Effector memory CD4-positive, alpha-beta T cell (primary cell): Measurements from ENCODE around the gene SHISAL2B.

Experiments used
- DNase-seq, 3 donors: peaks; one replicate each; pipeline ENCODE4 v3.0.0-alpha.2; 2020
- H3K27ac ChIP-seq: 2 replicates; pipeline ENCODE4 v1.7.0; 2013; ENCODE audit warnings: mild to moderate bottlenecking, low read length, moderate library complexity; ENCODE audit not compliant: insufficient read depth, poor library complexity, severe bottlenecking
- H3K27me3 ChIP-seq: replicated peaks from 2 replicates; pipeline ENCODE4 v1.7.0; 2013; ENCODE audit warnings: mild to moderate bottlenecking, low read length; ENCODE audit not compliant: insufficient read depth, control insufficient read depth, poor library complexity, severe bottlenecking
- H3K36me3 ChIP-seq: 2 replicates; pipeline ENCODE4 v1.7.0; 2013; ENCODE audit warnings: mild to moderate bottlenecking, low read length, moderate library complexity; ENCODE audit not compliant: control insufficient read depth, insufficient read depth
- H3K4me1 ChIP-seq: 2 replicates; pipeline ENCODE4 v1.7.0; 2013; ENCODE audit warnings: low read length, mild to moderate bottlenecking; ENCODE audit not compliant: control insufficient read depth, insufficient read depth, poor library complexity, severe bottlenecking
- H3K4me3 ChIP-seq: 2 replicates; pipeline ENCODE4 v1.7.0; 2013; ENCODE audit warnings: low read length, low read depth, mild to moderate bottlenecking; ENCODE audit not compliant: insufficient read depth, poor library complexity, severe bottlenecking
- H3K9me3 ChIP-seq: 2 replicates; pipeline ENCODE4 v1.7.0; 2013; ENCODE audit warnings: mild to moderate bottlenecking, low read length, moderate library complexity; ENCODE audit not compliant: control insufficient read depth

SHISAL2B gene

DNA sequence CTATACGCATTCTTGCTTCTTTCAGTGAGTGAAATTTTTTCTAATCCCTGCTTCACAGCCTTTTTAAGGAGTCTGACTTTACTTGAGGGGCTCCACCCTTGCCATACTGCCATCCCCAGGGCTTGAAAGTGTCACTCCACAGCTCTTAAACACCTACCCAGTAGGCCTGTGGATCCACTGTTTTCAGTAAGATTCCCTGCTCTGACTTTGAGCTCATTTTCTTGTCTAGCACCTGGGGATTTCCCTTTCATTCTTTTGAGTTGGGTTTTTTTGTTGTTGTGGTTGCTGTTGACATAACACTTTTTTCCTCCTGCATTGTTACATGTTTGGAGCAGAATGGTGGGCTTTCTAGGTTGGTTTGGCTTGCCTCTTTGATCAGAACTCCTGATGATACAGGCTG, 54.6 kb downstream of the SHISAL2B start:
- Histone ChIP-seq H3K36me3 (peaks cover 2% of the 10 kb centered on the region), H3K4me3 (no peak overlapping the region), H3K9me3 (no peaks in the 10 kb centered on the region), H3K27ac (no peak overlapping the region), H3K27me3 (no peaks in the 10 kb centered on the region), H3K4me1 (no peaks in the 10 kb centered on the region)
- no peak for DNase-seq

DNA sequence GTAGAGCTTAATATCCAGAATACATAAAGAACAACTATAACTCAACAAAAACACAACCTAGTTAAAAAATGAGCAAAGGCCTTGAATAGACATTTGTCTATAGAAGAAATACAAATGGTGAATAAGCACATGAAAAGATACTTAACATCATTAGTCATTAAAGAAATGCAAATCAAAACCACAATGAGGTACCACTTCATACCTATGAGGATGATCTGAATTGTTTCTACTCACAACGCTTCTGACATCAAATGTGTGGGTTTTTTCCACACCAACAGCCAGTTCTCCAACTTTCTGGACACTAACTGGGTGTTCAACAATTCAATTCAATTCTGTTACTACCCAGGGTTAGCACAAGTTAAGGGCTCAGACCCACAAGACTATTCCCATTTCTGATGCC, 56.1 kb downstream of the SHISAL2B start:
- no peak for DNase-seq
- Histone ChIP-seq H3K4me3 (no peak overlapping the region), H3K9me3 (no peaks in the 10 kb centered on the region), H3K36me3 (no peaks in the 10 kb centered on the region), H3K27ac (no peak overlapping the region), H3K27me3 (no peaks in the 10 kb centered on the region), H3K4me1 (no peaks in the 10 kb centered on the region)

- no peaks in the 10 kb centered on the region for H3K27me3 ChIP-seq
- DNase-seq = no peak
- peaks cover 7% of the 10 kb centered on the region for H3K36me3 ChIP-seq
- no peak overlapping the region for H3K27ac ChIP-seq
- H3K4me1 ChIP-seq = no peaks in the 10 kb centered on the region
- H3K4me3 ChIP-seq = no peak overlapping the region
- no peaks in the 10 kb centered on the region for H3K9me3 ChIP-seq
Measured at GRCh38 chr5:64749385-64749784, 59.1 kb downstream of the SHISAL2B start.

GRCh38 chr5:64754066-64754465, 63.8 kb downstream of the SHISAL2B start:
- Histone ChIP-seq H3K9me3 (no peaks in the 10 kb centered on the region), H3K4me3 (no peak overlapping the region), H3K4me1 (no peaks in the 10 kb centered on the region), H3K36me3 (peaks cover 7% of the 10 kb centered on the region), H3K27ac (no peak overlapping the region), H3K27me3 (no peaks in the 10 kb centered on the region)
- DNase-seq = no peak

- H3K4me1 ChIP-seq = no peaks in the 10 kb centered on the region
- H3K27ac ChIP-seq = no peak overlapping the region
- no peaks in the 10 kb centered on the region for H3K27me3 ChIP-seq
- H3K36me3 ChIP-seq = peaks cover 11% of the 10 kb centered on the region
- H3K4me3 ChIP-seq = no peak overlapping the region
- no peaks in the 10 kb centered on the region for H3K9me3 ChIP-seq
- no peak for DNase-seq
Measured at GRCh38 chr5:64758901-64759300, 68.6 kb downstream of the SHISAL2B start.

DNA sequence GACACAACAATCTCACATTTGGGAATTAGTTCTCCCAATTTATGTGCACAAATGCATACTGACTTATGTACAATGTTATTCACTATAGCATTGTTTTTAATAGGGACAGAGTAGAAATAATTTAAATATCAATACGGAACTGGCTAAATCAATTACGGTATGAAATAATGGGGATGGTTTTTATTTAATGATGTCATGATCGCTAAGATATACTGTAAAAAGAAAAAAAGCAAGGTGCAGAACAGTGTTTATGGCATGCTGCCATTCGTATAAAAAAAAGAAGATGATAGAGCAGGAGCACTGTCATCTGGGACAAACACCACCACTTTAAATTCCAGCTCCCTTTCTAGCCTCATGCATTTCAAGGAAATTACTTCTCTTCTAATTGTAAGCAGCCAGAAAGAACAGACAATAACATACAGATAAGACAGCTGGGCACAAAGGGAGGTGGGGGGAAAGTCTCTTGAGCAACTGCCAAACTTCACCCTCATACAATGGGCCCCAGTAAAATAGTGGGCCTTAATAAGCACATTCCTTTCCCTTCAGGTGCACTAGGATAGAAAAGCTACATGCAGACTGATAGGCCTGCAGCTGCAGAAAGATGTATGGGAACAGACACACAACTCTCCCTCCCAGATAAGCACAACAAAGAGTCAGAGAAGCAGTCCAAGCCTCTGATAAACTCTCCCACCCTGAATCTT, 69.8 kb downstream of the SHISAL2B start:
- Histone ChIP-seq H3K9me3 (no peaks in the 10 kb centered on the region), H3K4me3 (no peak overlapping the region), H3K27ac (no peak overlapping the region), H3K36me3 (peaks cover 6% of the 10 kb centered on the region), H3K27me3 (no peaks in the 10 kb centered on the region), H3K4me1 (no peaks in the 10 kb centered on the region)
- DNase-seq = no peak

GRCh38 chr5:64763948-64764503, 73.7 kb downstream of the SHISAL2B start:
- Histone ChIP-seq H3K4me3 (no peak overlapping the region), H3K4me1 (peaks cover 14% of the 10 kb centered on the region), H3K27me3 (no peaks in the 10 kb centered on the region), H3K27ac (no peak overlapping the region), H3K36me3 (peaks cover 6% of the 10 kb centered on the region), H3K9me3 (no peaks in the 10 kb centered on the region)
- DNase-seq = no peak

GRCh38 chr5:64765804-64766504, 75.7 kb downstream of the SHISAL2B start:
- no peak overlapping the region for H3K4me3 ChIP-seq
- no peak overlapping the region for H3K27ac ChIP-seq
- H3K27me3 ChIP-seq = no peaks in the 10 kb centered on the region
- no peak for DNase-seq
- H3K4me1 ChIP-seq = peaks cover 20% of the 10 kb centered on the region
- peaks cover 6% of the 10 kb centered on the region for H3K36me3 ChIP-seq
- H3K9me3 ChIP-seq = no peaks in the 10 kb centered on the region

DNA sequence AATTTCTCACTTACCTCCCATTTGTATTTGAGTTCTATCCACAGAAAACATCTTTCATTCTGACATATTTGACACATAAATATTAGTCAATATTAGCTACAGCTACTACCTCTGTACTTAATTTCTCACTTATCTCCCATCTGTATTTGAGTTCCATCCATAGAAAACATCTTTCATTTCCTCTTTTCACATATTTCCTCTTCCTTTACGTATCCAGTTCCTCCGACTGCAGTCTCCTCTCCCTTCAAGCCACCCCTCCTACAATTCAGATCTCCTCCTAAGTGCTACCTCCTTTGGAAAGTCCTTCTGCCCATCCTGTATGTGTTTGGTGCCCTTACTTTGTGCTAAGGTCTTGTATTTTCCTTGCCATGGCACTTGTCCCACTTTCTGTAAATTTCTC, 76.6 kb downstream of the SHISAL2B start:
- H3K27ac ChIP-seq = no peak overlapping the region
- peaks cover 20% of the 10 kb centered on the region for H3K4me1 ChIP-seq
- no peaks in the 10 kb centered on the region for H3K27me3 ChIP-seq
- DNase-seq = no peak
- no peaks in the 10 kb centered on the region for H3K9me3 ChIP-seq
- no peak overlapping the region for H3K4me3 ChIP-seq
- no peaks in the 10 kb centered on the region for H3K36me3 ChIP-seq
